GM12878 (cell line): ENCODE measurements around the gene SLC39A2. TPM values are rescaled to one million over a fixed set of nuclear protein-coding genes. Genes with fewer than 3 reads are reported as not detected.

Source experiments
- ATAC-seq: fragments of 200-7000 bp; cut with Tn5 transposase; 3 replicates; pipeline ENCODE4 v1.9.1; 2020; ENCODE audit warnings: mild to moderate bottlenecking, moderate library complexity
- BruUV-seq: library from RNA; stranded (reverse); fragments of 400-500 nt; replicated peaks from 2 replicates; lab custom pipeline; 2021; lab: Mats Ljungman, UMichigan
- CTCF ChIA-PET: fragments of 300-600 bp; sonication (Branson Sonifier 250); formaldehyde crosslinking; extraction: SDS; loops from one replicate; lab custom pipeline; 2021; ENCODE audit warnings: inconsistent platforms; lab: Yijun Ruan, JAX
- POLR2A ChIA-PET: fragments of 350-600 bp; formaldehyde crosslinking; extraction: SDS; loops from one replicate; lab custom pipeline; 2021; ENCODE audit warnings: inconsistent platforms; lab: Charles Lee
- RAD21 ChIA-PET: fragments of 300-600 bp; sonication (Branson Sonifier 250); formaldehyde crosslinking; loops from one replicate; lab custom pipeline; 2023; ENCODE audit warnings: antibody characterized with exemption; ENCODE audit not compliant: unreplicated experiment; lab: Charles Lee
- SMC1A ChIA-PET: fragments of 300-600 bp; sonication (Branson Sonifier 250); formaldehyde crosslinking; loops from one replicate; lab custom pipeline; 2023; ENCODE audit not compliant: unreplicated experiment, uncharacterized antibody; lab: Charles Lee
- DNase-seq: peaks from one replicate; pipeline ENCODE4 v3.0.0-alpha.2; 2011; ENCODE audit warnings: low read depth, low spot score
- FAIRE-seq: peaks from 3 replicates; lab custom pipeline; 2011; peaks lifted over from hg19 to GRCh38; lab: Jason Lieb, UNC
- H2AFZ ChIP-seq: 2 replicates; pipeline ENCODE4 v1.6.0; 2011; ENCODE audit warnings: low read depth, low read length, control low read depth; ENCODE audit not compliant: control insufficient read depth
- H3K27ac ChIP-seq: 2 replicates; pipeline ENCODE4 v1.5.1; 2011; ENCODE audit warnings: control low read depth; ENCODE audit not compliant: control insufficient read depth, insufficient read depth
- H3K27me3 ChIP-seq, 2 experiments: replicated peaks in 1 of 2; 2 replicates each; pipeline versions ENCODE4 v1.6.0 to v1.6.1; 2011; ENCODE audit warnings: low read length in 1 of 2; ENCODE audit not compliant: control insufficient read depth in 2 of 2, insufficient read depth in 2 of 2
- H3K36me3 ChIP-seq, 2 experiments: 2 replicates each; pipeline ENCODE4 v1.5.1; 2011; ENCODE audit warnings: low read length in 1 of 2; ENCODE audit not compliant: control insufficient read depth in 2 of 2, insufficient read depth in 2 of 2
- H3K4me1 ChIP-seq: 2 replicates; pipeline ENCODE4 v1.6.1; 2011; ENCODE audit warnings: mild to moderate bottlenecking, low read length, moderate library complexity, mixed read lengths; ENCODE audit not compliant: control insufficient read depth, insufficient read depth
- H3K4me2 ChIP-seq: 2 replicates; pipeline ENCODE4 v1.6.0; 2011; ENCODE audit warnings: control low read depth; ENCODE audit not compliant: control insufficient read depth, insufficient read depth
- H3K4me3 ChIP-seq: fragments of 200-600 bp; sonication (generic); 2 replicates; pipeline ENCODE4 v1.5.1; 2016
- H3K79me2 ChIP-seq: 2 replicates; pipeline ENCODE4 v1.6.0; 2011; ENCODE audit warnings: low read length; ENCODE audit not compliant: control insufficient read depth, insufficient read depth
- H3K9ac ChIP-seq: 2 replicates; pipeline ENCODE4 v1.8.0; 2011; ENCODE audit warnings: low read length, control low read depth, mixed read lengths; ENCODE audit not compliant: control insufficient read depth, insufficient read depth
- H3K9me3 ChIP-seq: replicated peaks from 3 replicates; pipeline ENCODE4 v1.5.1; 2011; ENCODE audit warnings: mild to moderate bottlenecking, low read length; ENCODE audit not compliant: control insufficient read depth, insufficient read depth
- H4K20me1 ChIP-seq: 2 replicates; pipeline ENCODE4 v1.6.0; 2011; ENCODE audit not compliant: control insufficient read depth, insufficient read depth
- IRF3 ChIP-seq: fragments of 450-650 bp; IDR thresholded peaks from 2 replicates; pipeline ENCODE4 v1.6.1; 2014; ENCODE audit warnings: mild to moderate bottlenecking
- NR2C1 ChIP-seq: fragments of 450-650 bp; IDR thresholded peaks from 2 replicates; pipeline ENCODE4 v1.6.1; 2017; ENCODE audit warnings: antibody characterized with exemption, mild to moderate bottlenecking, moderate library complexity
- NR2C2 ChIP-seq: IDR thresholded peaks from 2 replicates; pipeline ENCODE4 v1.6.1; 2011; ENCODE audit warnings: borderline replicate concordance, low read depth; ENCODE audit not compliant: control insufficient read depth, insufficient read length
- PML ChIP-seq: IDR thresholded peaks from 2 replicates; pipeline ENCODE4 v1.6.1; 2012; ENCODE audit warnings: low read length, inconsistent platforms
- RB1 ChIP-seq: fragments of 450-650 bp; formaldehyde crosslinking; IDR thresholded peaks from 2 replicates; pipeline ENCODE4 v1.6.1; 2017; ENCODE audit warnings: mild to moderate bottlenecking, borderline replicate concordance
- STAT1 ChIP-seq: fragments of 450-650 bp; conservative IDR thresholded peaks from 2 replicates; pipeline ENCODE4 v1.6.1; 2014; ENCODE audit warnings: antibody characterized with exemption, mild to moderate bottlenecking
- TBL1XR1 ChIP-seq: IDR thresholded peaks from 2 replicates; pipeline ENCODE4 v1.6.1; 2012; ENCODE audit warnings: low read depth, low read length, improper control_type of control experiment
- ZBTB40 ChIP-seq: fragments of 450-650 bp; IDR thresholded peaks from 2 replicates; pipeline ENCODE4 v1.6.1; 2016; ENCODE audit warnings: mild to moderate bottlenecking, moderate library complexity, borderline replicate concordance
- ZNF687 ChIP-seq: fragments of 450-650 bp; IDR thresholded peaks from 2 replicates; pipeline ENCODE4 v1.6.1; 2017; ENCODE audit warnings: mild to moderate bottlenecking, moderate library complexity
- WGBS: methylation state at CpG from one replicate; pipeline ENCODE4 v1.1.6; 2016; ENCODE audit warnings: low lambda C conversion rate; ENCODE audit not compliant: insufficient replicate concordance, insufficient coverage; ENCODE audit errors: missing lambda C conversion rate; 5-methylcytosine and 5-hydroxymethylcytosine counted together
- in situ Hi-C: fragments of 300-500 bp; cut with MboI; formaldehyde crosslinking; loops from 9 replicates; pipeline ENCODE4 v1.14.3; 2018; ENCODE audit warnings: mixed read lengths
- intact Hi-C: fragments of 100-400 bp; cut with micrococcal nuclease; formaldehyde crosslinking; loops from one replicate; pipeline ENCODE4 v1.14.2; 2022; ENCODE audit not compliant: unreplicated experiment
- polyA plus RNA-seq, 11 experiments: library from polyadenylated mRNA; depleted of rRNA in 4 of 11; unstranded in 6 of 11; stranded (reverse) in 5 of 11; fragments of >200 nt; fragmentation: Nextera tagmentation in 4 of 11; fragmentation: Illumina TruSeq in 1 of 11; extraction: Ambion mirVana in 4 of 11; extraction: Trizol in 1 of 11; gene quantifications; 1 replicate in 1 of 11; 2 replicates in 10 of 11; pipeline versions ENCODE4 v1.2.1 to v1.2.3, GENCODE V29; 2011 to 2016; ENCODE audit warnings: inconsistent platforms in 2 of 11, missing spikeins in 2 of 11, low read depth in 1 of 11
- total RNA-seq, 4 experiments: library from RNA; depleted of rRNA in 3 of 4; stranded (reverse); fragments of >200 nt in 3 of 4; fragmentation: Illumina TruSeq in 1 of 4; extraction: Trizol in 1 of 4; gene quantifications; 2 replicates each; pipeline versions ENCODE4 v1.2.1 to v1.2.3, GENCODE V29; 2013 to 2021

The SLC39A2 gene
- total and polyA plus RNA-seq, 10 of the 15 experiments (the other 5 are each of a cell fraction or from before 2014, with no cell fraction given), result 0.06 to 0.14 (median 0.11) TPM; not detected in 6

- Histone ChIP-seq H4K20me1 (no peaks in the 10 kb centered on the region), H3K9ac (peak within 1 kb of the TSS; percentile 88), H3K9me3 (no peaks in the 10 kb centered on the region), H3K4me1 (peaks cover 5% of the 10 kb centered on the region), H3K4me2 (peak within 1 kb of the TSS; percentile 94), H3K36me3 (peaks cover 4 to 5% of the 10 kb centered on the region in 2 experiments; a peak in 3 of 4 replicates), H3K27ac (peak within 1 kb of the TSS; percentile 79), H3K4me3 (peak within 1 kb of the TSS; percentile 81), H3K79me2 (peaks cover 16% of the 10 kb centered on the region), H3K27me3 (no peaks in the 10 kb centered on the region), H2AFZ (peak within 1 kb of the TSS; percentile 93)
- BruUV-seq, result TSS peak; percentile 78
- ChIA-PET SMC1A (no interaction called here), POLR2A (no interaction called here), CTCF (interaction anchor here (1.3 to 2.1 kb wide), 2 partner anchors 15 to 23 kb away, joined by 3 to 5 read pairs; no protein-coding TSS in a partner anchor), RAD21 (no interaction called here)
- ATAC-seq, result peak; percentile 98
- peak; percentile 91 for DNase-seq
- in situ Hi-C loops, result no loop called here
- 1% methylated on average over 42 of the region's 42 CpGs for WGBS
- peak; percentile 92 for FAIRE-seq
- intact Hi-C loops, result no loop called here
- TF ChIP-seq PML, result peak; percentile 88
- peak; percentile 99 for TF ChIP-seq NR2C1
- TF ChIP-seq TBL1XR1, result peak; percentile 53; the same call in 1 of the 2 replicates
- peak; percentile 63 for TF ChIP-seq NR2C2
- TF ChIP-seq IRF3, result peak; percentile 82; the same call in 1 of the 2 replicates
- TF ChIP-seq STAT1, result no peak
- TF ChIP-seq RB1, result 0 out of 2 replicates have a peak, but pooled peaks have one; percentile 64
- peak; percentile 64 for TF ChIP-seq ZNF687
- peak; percentile 97 for TF ChIP-seq ZBTB40
Measured at GRCh38 chr14:20989787-20990600, 9.1 kb upstream of the SLC39A2 start, which contains the start of gene METTL17. Gene METTL17 (plus strand): TSS chr14:20989980. CDS start chr14:20990003, 23 bp downstream.
